CD14-positive monocyte (primary cell): Measurements from ENCODE around the gene ORAI3. TPM values are rescaled to one million over a fixed set of nuclear protein-coding genes. Genes with fewer than 3 reads are reported as not detected.

Experiments used
- DNase-seq, 3 donors: peaks; one replicate each; pipeline ENCODE4 v3.0.0-alpha.2; 2011 to 2022
- H2AFZ ChIP-seq: 2 replicates; pipeline ENCODE4 v1.6.0; 2012; ENCODE audit warnings: mild to moderate bottlenecking, low read depth, low read length, inconsistent platforms; ENCODE audit not compliant: insufficient read depth, poor library complexity, severe bottlenecking
- H3K27ac ChIP-seq, 2 donors: 1 replicate in 1 of 2; 2 replicates in 1 of 2; pipeline ENCODE4 v1.5.1; 2012 to 2013; ENCODE audit warnings: low read length in 2 of 2, control low read depth in 1 of 2, inconsistent platforms in 1 of 2, low read depth in 1 of 2, mild to moderate bottlenecking in 1 of 2
- H3K27me3 ChIP-seq, 2 donors: one replicate each; pipeline versions ENCODE4 v1.6.0 to v1.6.1; 2011 to 2013; ENCODE audit warnings: low read length in 2 of 2; ENCODE audit not compliant: control insufficient read depth in 2 of 2, insufficient read depth in 2 of 2
- H3K36me3 ChIP-seq, 2 donors: replicated peaks in 1 of 2; 1 replicate in 1 of 2; 2 replicates in 1 of 2; pipeline versions ENCODE4 v1.5.1 to v1.6.1; 2012 to 2013; ENCODE audit warnings: low read length in 2 of 2, control low read depth in 1 of 2, inconsistent platforms in 1 of 2, mild to moderate bottlenecking in 1 of 2; ENCODE audit not compliant: insufficient read depth in 2 of 2, control insufficient read depth in 1 of 2
- H3K4me1 ChIP-seq, 2 donors: 1 replicate in 1 of 2; 2 replicates in 1 of 2; pipeline versions ENCODE4 v1.5.1 to v1.6.1; 2012 to 2013; ENCODE audit warnings: low read length in 2 of 2, control low read depth in 1 of 2, inconsistent platforms in 1 of 2, mild to moderate bottlenecking in 1 of 2, moderate library complexity in 1 of 2; ENCODE audit not compliant: insufficient read depth in 2 of 2, control insufficient read depth in 1 of 2
- H3K4me2 ChIP-seq: replicated peaks from 2 replicates; pipeline ENCODE3; 2012; ENCODE audit warnings: low read length, moderate library complexity, mild to moderate bottlenecking; ENCODE audit not compliant: poor library complexity, severe bottlenecking; ENCODE audit errors: extremely low read depth
- H3K4me3 ChIP-seq, 3 experiments: fragments of 200-600 bp in 1 of 3; sonication (generic) in 1 of 3; replicated peaks in 1 of 3; 1 replicate in 2 of 3; 2 replicates in 1 of 3; pipeline ENCODE4 v1.5.1; 2011 to 2013; ENCODE audit warnings: low read length in 3 of 3, mild to moderate bottlenecking in 3 of 3, control low read depth in 2 of 3, low read depth in 2 of 3, inconsistent platforms in 1 of 3, moderate library complexity in 1 of 3
- H3K79me2 ChIP-seq: 2 replicates; pipeline ENCODE4 v1.6.0; 2012; ENCODE audit warnings: mild to moderate bottlenecking, control low read depth, inconsistent platforms, low read length, moderate library complexity; ENCODE audit not compliant: insufficient read depth
- H3K9ac ChIP-seq: 2 replicates; pipeline ENCODE4 v1.6.0; 2017; ENCODE audit warnings: low read length, mild to moderate bottlenecking; ENCODE audit not compliant: insufficient read depth, poor library complexity, severe bottlenecking
- H3K9me3 ChIP-seq, 2 donors: replicated peaks in 1 of 2; 1 replicate in 1 of 2; 2 replicates in 1 of 2; pipeline versions ENCODE4 v1.5.1 to v1.6.1; 2012 to 2013; ENCODE audit warnings: low read length in 2 of 2, control low read depth in 1 of 2; ENCODE audit not compliant: control insufficient read depth in 1 of 2, insufficient read depth in 1 of 2
- H4K20me1 ChIP-seq: 2 replicates; pipeline ENCODE4 v1.6.0; 2012; ENCODE audit warnings: mild to moderate bottlenecking, low read length, control low read depth, moderate library complexity; ENCODE audit not compliant: insufficient read depth
- H3K27ac Mint-ChIP-seq, 7 donors: one replicate each; pipeline ENCODE4 v1.8.0; 2020; ENCODE audit warnings: mild to moderate bottlenecking in 7 of 7, mixed read lengths in 7 of 7, moderate library complexity in 6 of 7, inconsistent platforms in 2 of 7
- H3K27me3 Mint-ChIP-seq, 3 donors: one replicate each; pipeline ENCODE4 v1.8.0; 2021 to 2022; ENCODE audit warnings: low read depth in 3 of 3, mild to moderate bottlenecking in 3 of 3, mixed read lengths in 3 of 3, moderate library complexity in 3 of 3, inconsistent platforms in 1 of 3
- H3K36me3 Mint-ChIP-seq, 2 donors: one replicate each; pipeline ENCODE4 v1.8.0; 2020; ENCODE audit warnings: mixed read lengths in 2 of 2, inconsistent platforms in 1 of 2, mild to moderate bottlenecking in 1 of 2
- H3K4me1 Mint-ChIP-seq: one replicate; pipeline ENCODE4 v1.8.0; 2020; ENCODE audit warnings: mild to moderate bottlenecking, mixed read lengths
- H3K4me3 Mint-ChIP-seq, 2 donors: one replicate each; pipeline ENCODE4 v1.8.0; 2020; ENCODE audit warnings: mild to moderate bottlenecking in 2 of 2, mixed read lengths in 2 of 2, moderate library complexity in 1 of 2
- H3K9me3 Mint-ChIP-seq, 7 donors: one replicate each; pipeline ENCODE4 v1.8.0; 2020 to 2022; ENCODE audit warnings: mixed read lengths in 7 of 7, mild to moderate bottlenecking in 6 of 7, moderate library complexity in 6 of 7, inconsistent platforms in 2 of 7
- CTCF ChIP-seq: fragments of 200-600 bp; IDR thresholded peaks from one replicate; pipeline ENCODE4 v1.8.0; 2022; ENCODE audit warnings: antibody characterized with exemption, mild to moderate bottlenecking
- WGBS: methylation state at CpG from one replicate; pipeline ENCODE4 v1.1.5; 2013; ENCODE audit warnings: missing lambda C conversion rate; ENCODE audit not compliant: insufficient coverage; 5-methylcytosine and 5-hydroxymethylcytosine counted together
- intact Hi-C, 2 donors: fragments of 100-400 bp; cut with micrococcal nuclease; formaldehyde crosslinking; loops; one replicate each; pipeline versions ENCODE4 v1.15.0 to v1.15.1; 2023
- polyA plus RNA-seq, 3 donors: library from polyadenylated mRNA; depleted of rRNA in 1 of 3; unstranded in 2 of 3; stranded (reverse) in 1 of 3; fragments of 300-500 nt in 2 of 3; fragments of >200 nt in 1 of 3; fragmentation: Illumina TruSeq in 2 of 3; gene quantifications; 1 replicate in 2 of 3; 2 replicates in 1 of 3; pipeline ENCODE4 v1.2.3, GENCODE V29; 2012 to 2021

ORAI3 gene
- polyA plus RNA-seq, 3 donors = 34.3 to 80.3 (median 76.8) TPM

- no peak overlapping the region for H3K4me3 Mint-ChIP-seq
Observed at GRCh38 chr16:30990105-30990504, 41.2 kb downstream of the ORAI3 start.

GRCh38 chr16:30991052-30991451 lies 42.2 kb downstream of the ORAI3 start:
- intact Hi-C loops = loop anchor here in 1 of 2 donors (5.0 to 10.0 kb wide), 2 partner anchors 41 to 154 kb away; partner anchors contain the start of gene STX4
- Histone ChIP-seq H2AFZ (no peak overlapping the region), H3K36me3 (no peaks in the 10 kb centered on the region), H3K4me2 (no peak overlapping the region), H4K20me1 (no peaks in the 10 kb centered on the region), H3K4me1 (peaks cover 6 to 15% of the 10 kb centered on the region in 2 donors), H3K9ac (no peak overlapping the region), H3K27ac (no peak overlapping the region), H3K9me3 (no peaks in the 10 kb centered on the region), H3K79me2 (no peaks in the 10 kb centered on the region), H3K4me3 (no peak overlapping the region), H3K27me3 (no peaks in the 10 kb centered on the region)
- no peak for DNase-seq
- Mint-ChIP-seq H3K27ac (no peak overlapping the region), H3K4me3 (no peak overlapping the region), H3K9me3 (no peaks in the 10 kb centered on the region), H3K27me3 (peaks cover 0 to 2% (median 1%) of the 10 kb centered on the region in 3 donors), H3K36me3 (peaks cover 4 to 6% of the 10 kb centered on the region in 2 donors), H3K4me1 (peaks cover 14% of the 10 kb centered on the region)
- TF ChIP-seq CTCF = no peak
- WGBS = 83% methylated on average over 7 of the region's 8 CpGs

More at GRCh38 chr16:30990105-30990504, 41.2 kb downstream of the ORAI3 start:
- no peaks in the 10 kb centered on the region for H3K79me2 ChIP-seq
- no peaks in the 10 kb centered on the region for H3K27me3 ChIP-seq
- peaks cover 4 to 6% of the 10 kb centered on the region in 2 donors for H3K36me3 Mint-ChIP-seq
- peaks cover 18% of the 10 kb centered on the region for H3K4me1 Mint-ChIP-seq
- H3K27ac Mint-ChIP-seq = no peak overlapping the region
- H3K36me3 ChIP-seq = no peaks in the 10 kb centered on the region
- no peak for TF ChIP-seq CTCF
- no peak overlapping the region for H3K9ac ChIP-seq
- H3K4me1 ChIP-seq = peaks cover 10 to 22% of the 10 kb centered on the region in 2 donors
- H3K9me3 ChIP-seq = no peaks in the 10 kb centered on the region
- DNase-seq = no peak
- peaks cover 0 to 2% (median 0%) of the 10 kb centered on the region in 3 donors for H3K27me3 Mint-ChIP-seq
- WGBS = 87% methylated on average over 6 of the region's 12 CpGs
- H3K4me3 ChIP-seq = no peak overlapping the region
- intact Hi-C loops = loop anchor here in 1 of 2 donors (5.0 to 10.0 kb wide), 2 partner anchors 42 to 155 kb away; partner anchors contain the start of gene STX4
- no peaks in the 10 kb centered on the region for H4K20me1 ChIP-seq
- H3K4me2 ChIP-seq = no peak overlapping the region
- no peak overlapping the region for H2AFZ ChIP-seq
- H3K9me3 Mint-ChIP-seq = no peaks in the 10 kb centered on the region
- H3K27ac ChIP-seq = no peak overlapping the region
